HT1080 (cell line): ENCODE measurements around the gene ADGRF4. TPM values are rescaled to one million over a fixed set of nuclear protein-coding genes. Genes with fewer than 3 reads are reported as not detected.
"Not testable (repeated sequence)": the region's sequence is repeated elsewhere in the genome, so short reads cannot be mapped to it uniquely, and the experiment has no call there.

Experiments
- DNase-seq: peaks from one replicate; pipeline ENCODE4 v3.0.0-alpha.2; 2015; ENCODE audit warnings: low read depth
- total RNA-seq: library from RNA; depleted of rRNA; stranded (reverse); fragments of >200 nt; shearing (Covaris generic); gene quantifications from 2 replicates; pipeline ENCODE4 v1.2.3, GENCODE V29; 2014; rRNA removed

The ADGRF4 gene
- total RNA-seq, 1 experiment from 2014 or later, result 1.8 TPM

DNA sequence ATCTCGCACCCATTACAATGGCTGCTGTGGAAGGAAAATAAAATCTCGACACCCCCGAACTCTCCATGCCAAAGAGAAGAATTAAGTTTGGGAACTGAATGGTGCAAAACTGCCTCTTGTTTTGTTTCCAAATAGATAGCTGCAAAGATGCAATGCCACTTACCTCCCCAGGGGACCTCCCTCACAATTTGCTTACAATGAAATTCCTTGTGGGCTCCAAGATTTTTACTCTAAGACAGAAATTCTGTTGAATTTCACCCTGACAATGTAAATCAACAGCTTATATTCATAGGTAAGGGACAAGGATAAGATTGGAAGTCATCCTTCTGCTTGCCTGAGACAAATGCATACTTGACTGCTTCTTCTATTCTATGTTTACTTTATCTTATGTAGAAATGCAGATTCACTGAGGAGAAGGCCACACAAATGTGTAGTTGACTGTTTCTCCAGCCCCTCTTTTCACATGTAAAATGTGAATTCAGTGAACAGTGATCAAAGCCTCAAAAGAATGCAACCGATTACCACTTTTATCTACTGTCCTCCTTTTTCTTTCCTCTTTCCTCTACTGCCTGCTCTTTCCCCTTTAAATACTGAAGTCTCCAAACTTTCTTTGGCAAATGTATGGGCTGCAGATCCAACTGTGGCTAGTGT, 36.6 kb downstream of the ADGRF4 start:
- no peak for DNase-seq

DNA sequence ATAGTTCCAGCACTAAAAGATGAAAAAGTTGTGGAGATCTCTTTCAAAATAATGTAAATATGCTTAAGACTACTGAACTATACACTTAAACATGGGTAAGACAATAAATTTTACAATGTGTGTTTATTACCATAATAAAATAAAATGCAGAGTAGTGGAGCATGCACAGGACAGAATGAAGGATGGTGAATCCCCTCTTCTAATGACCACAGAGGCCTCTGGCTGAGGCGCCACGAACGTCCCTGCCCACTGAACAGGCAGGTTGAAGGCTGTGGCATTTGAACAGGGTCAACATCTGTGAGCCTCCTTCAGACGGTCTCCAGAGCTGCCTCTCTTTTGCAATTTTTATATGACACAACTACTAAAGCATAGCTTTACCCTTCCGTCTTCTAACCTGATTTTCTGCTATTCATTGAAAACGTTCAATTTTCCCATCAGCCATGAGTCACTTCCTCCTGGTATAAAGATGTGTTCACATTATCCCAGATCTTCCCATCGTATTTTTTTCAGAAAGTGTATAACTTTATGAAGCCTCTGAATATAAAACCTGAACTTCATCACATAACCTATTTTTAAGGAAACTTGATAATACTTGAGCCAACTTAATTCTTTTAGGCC, 37.8 kb downstream of the ADGRF4 start:
- peak; percentile 56 for DNase-seq

DNA sequence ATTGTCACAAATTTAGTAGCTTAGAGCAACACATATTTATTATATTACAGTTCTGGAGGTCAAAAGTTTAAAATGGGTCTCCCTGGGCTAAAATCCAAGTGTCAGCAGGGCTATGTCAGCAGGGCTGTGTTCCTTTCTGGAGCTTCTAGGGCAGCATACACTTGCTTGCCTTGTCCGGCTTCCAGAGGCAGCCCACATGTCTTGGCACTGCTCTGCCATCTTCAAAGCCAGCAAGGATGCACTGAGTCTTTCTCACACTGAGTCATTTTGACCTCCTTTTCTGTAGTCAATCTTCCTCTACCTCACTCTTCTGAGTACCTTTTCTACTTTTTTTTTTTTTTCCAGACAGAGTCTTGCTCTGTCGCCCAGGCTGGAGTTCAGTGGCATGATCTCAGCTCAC, 39.0 kb downstream of the ADGRF4 start:
- no peak for DNase-seq

DNA sequence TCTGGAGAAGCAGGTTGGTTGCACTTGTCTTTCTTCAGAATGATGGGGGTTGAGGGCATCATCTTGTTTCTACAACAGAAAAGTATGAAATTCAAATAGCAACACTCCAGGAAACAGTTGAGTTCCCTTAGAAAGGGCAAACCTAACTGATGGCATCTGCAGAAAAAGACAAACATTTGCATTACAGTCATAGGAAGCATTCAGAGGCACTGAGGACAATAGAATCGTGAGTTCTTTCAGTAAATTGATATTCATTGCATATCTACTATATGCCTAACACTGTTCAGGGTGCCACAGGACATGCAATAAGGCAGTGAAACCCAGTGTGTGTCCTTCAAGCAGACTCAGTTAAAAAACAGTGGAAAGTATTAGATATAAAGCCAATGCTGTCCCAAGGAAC, 42.3 kb downstream of the ADGRF4 start:
- no peak for DNase-seq

DNA sequence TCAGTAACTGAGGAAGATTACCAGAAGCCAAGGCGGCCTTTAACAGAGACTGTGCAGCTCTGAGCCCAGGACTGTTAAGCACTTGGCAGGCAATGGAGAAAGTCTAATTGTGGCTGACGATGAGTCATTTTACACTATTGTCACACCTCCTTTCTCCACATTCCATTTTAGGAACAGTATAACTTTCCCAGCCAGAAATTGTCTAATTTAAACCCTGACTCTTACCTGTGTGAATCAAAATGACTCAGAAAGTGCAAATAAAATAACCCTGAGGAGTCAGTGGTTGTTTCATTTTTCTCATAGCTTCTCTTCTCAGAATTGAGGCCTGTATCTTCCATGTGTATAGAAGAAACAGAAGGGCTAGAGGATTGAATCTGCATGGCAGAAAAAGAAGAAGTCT, 43.4 kb downstream of the ADGRF4 start:
- peak; percentile 86 for DNase-seq

DNA sequence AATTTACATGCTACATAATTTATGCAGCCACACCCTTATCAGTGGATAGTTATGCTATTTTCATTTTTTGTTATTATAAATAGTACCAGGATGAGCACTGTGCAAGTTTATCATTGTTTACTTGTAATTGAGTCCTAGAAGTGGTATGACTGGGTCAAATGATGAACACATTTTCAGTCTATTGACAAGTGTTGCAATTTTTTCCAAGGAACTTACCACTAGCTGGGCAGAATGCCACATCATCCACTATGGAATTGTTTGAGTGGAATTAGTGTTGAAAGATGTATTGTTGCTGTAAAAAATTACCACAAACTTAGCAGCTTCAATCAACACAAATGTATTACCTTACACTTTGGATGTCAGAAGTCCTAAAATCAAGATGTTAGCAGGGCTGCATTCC, 45.4 kb downstream of the ADGRF4 start:
- no peak for DNase-seq

DNA sequence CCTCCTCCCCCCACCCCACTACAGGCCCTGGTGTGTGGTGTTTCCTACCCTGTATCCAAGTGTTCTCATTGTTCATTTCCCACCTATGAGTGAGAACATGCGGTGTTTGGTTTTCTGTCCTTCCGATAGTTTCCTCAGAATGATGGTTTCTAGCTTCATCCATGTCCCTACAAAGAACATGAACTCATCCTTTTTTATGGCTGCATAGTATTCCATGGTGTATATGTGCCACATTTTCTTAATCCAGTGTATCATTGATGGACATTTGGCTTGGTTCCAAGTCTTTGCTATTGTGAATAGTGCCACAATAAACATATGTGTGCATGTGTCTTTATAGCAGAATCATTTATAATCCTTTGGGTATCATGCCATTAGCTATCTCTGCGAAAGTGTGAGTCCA, 46.9 kb downstream of the ADGRF4 start:
- not testable (repeated sequence) for DNase-seq

DNA sequence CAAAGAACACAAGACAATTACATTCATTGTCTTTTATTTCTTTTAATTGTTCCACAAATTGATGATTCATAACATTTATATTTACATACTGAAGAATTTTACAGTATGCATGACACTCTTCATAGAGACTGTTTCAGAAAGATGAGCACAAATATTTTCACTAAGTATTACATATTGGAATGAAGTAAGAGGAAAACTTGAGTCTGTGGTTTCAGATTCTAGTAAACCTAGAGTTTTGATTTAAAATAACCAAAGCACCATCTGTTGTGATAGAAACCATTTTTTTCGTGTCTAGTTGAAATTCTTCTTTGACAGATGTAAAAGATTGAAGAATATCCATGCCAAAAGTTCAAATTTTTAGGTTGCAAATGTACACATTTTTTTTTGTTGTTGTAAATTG, 51.4 kb downstream of the ADGRF4 start:
- DNase-seq, result no peak

DNA sequence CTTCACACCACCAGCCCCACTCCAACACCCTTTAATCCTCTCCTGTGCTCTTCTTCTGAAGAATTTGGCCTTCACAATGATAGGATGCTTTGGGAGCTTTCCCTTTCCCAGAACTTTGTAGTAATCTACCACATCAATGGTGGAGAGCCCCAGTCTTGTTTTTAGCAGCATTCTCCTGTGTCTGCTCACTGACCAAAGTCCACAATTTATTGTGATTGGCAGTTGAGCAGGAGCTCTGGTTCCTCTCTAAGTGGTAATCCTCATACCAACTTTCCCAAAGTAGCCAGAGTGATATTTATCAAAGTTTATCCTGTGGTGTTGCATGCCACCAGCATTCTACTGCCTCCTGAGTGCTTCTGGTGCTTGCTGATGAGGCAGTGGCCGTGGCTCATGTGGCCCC, 54.4 kb downstream of the ADGRF4 start:
- no peak for DNase-seq

DNA sequence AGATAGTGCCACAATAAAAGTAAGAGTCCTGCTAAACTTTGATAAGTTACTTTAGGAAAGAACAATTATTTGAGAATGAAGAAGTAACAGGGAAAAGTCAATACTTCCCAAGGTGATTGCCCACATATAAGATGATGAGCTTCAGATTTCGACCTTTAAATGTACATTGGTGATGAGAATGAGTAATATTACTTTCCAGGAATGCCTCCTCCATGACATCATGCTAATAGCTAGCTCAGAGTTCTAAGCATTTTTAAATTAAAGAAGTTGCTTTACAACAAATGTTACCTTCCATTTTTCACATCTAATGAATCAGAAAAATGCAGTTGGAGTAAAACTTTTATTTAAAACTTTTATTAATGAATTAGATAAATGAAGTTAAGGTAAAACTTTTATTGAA, 61.0 kb downstream of the ADGRF4 start:
- DNase-seq, result no peak

DNA sequence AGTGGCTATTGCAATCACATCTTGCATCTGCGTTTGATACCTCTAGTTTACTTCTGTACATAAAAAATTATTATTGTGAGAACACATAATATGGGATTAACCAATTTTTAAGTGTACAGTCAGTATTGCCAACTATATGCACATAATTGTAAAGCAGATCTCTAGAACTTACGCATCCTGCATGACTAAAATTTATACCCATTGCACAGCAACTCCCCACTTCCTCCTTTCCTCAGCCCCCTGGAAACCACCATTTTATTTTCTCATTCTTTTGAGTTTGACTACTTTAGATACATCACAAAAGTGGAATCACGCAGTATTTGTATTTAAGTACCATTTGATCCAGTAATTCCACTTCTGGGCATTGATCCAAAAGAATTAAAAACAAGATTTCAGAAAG, 64.1 kb downstream of the ADGRF4 start:
- no peak for DNase-seq

DNA sequence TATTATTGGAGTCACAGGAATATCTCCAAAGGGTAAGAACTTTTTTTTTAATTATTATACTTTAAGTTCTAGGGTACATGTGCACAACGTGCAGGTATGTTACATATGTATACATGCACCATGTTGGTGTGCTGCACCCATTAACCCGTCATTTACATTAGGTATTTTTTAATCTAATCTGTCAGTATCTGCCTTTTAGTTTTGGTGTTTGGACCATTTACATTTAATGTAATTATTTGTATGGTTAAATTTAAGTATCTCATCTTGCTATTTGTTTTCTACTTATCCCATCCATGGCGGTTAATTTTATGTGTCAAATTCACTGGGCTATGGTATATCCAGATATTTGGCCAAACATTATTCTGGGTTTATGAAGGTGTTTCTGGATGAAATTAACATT, 68.1 kb downstream of the ADGRF4 start:
- DNase-seq, result no peak

DNA sequence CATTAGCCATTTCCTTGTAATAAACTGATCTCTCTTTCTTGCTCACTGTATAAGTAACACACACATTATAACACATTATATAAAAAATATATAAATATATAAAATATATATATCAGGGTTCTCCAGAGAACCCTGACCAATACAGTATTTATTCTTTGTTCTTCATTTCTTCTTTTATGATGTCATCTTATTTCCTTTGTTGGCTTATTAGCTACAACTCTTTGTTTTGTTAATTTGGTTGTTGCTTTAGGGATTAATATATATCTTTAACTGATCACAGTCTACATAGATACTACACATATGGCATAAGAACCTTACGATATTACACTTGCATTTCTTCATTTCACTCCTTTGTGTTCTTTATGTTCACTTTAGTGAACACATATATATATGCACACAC, 68.7 kb downstream of the ADGRF4 start:
- DNase-seq, result no peak

DNA sequence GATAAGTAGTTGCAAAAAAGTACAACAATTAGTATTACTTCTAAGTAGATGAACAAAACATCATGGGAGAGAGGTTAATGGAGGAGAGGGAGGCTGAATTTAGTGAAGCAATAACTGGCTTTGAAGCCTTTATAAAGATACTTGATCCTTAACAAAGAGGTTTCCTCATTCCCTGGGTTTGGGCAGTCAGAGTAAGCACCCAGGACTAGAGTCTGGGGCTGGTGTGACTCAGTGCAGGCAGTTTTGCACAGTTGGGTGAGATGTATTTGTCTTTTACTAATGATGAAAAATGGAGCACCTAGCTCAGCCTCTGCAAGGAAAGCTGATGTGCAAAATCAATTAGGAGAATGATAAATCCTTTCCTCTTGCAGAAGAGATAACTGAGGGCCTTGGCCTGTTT, 71.6 kb downstream of the ADGRF4 start:
- DNase-seq, result no peak

Other genes starting within 250 kb of the ADGRF4 start
- gene CD2AP, start 220.8 kb upstream of the ADGRF4 start, total RNA-seq, result 20.4 and 23.3 TPM in 2 replicates
- gene OPN5, start 83.5 kb downstream of the ADGRF4 start, total RNA-seq, result not detected in 2 replicates